NCI-H1930 (cell line): ENCODE data around the gene DNAJC18.
"Not testable (repeated sequence)": the region's sequence is repeated elsewhere in the genome, so short reads cannot be mapped to it uniquely, and the experiment has no call there.

Experiments used
- DNase-seq, 2 experiments: peaks; one replicate each; lab custom pipeline; 2025; lab: John Stamatoyannopoulos, UW

The DNAJC18 gene

DNA sequence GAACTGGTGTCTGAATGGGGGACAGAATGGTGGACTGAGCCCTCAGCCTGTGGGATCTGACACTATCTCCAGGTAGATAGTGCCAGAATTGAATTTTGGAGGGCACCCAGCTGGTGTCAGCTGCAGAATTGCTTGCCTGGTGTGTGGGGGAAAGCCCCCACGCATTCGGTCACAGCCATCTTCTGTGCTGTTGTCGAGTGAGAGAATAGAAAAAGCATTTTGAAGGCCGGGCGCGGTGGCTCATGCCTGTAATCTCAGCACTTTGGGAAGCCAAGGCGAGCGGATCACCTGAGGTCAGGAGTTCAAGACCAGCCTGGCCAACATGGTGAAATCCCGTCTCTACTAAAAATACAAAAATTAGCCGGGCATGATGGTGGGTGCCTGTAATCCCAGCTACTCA, 52.4 kb downstream of the DNAJC18 start:
- DNase-seq: not testable (repeated sequence)

- DNase-seq: no peak
Measured at GRCh38 chr5:139386050-139386438, 53.3 kb downstream of the DNAJC18 start.

DNA sequence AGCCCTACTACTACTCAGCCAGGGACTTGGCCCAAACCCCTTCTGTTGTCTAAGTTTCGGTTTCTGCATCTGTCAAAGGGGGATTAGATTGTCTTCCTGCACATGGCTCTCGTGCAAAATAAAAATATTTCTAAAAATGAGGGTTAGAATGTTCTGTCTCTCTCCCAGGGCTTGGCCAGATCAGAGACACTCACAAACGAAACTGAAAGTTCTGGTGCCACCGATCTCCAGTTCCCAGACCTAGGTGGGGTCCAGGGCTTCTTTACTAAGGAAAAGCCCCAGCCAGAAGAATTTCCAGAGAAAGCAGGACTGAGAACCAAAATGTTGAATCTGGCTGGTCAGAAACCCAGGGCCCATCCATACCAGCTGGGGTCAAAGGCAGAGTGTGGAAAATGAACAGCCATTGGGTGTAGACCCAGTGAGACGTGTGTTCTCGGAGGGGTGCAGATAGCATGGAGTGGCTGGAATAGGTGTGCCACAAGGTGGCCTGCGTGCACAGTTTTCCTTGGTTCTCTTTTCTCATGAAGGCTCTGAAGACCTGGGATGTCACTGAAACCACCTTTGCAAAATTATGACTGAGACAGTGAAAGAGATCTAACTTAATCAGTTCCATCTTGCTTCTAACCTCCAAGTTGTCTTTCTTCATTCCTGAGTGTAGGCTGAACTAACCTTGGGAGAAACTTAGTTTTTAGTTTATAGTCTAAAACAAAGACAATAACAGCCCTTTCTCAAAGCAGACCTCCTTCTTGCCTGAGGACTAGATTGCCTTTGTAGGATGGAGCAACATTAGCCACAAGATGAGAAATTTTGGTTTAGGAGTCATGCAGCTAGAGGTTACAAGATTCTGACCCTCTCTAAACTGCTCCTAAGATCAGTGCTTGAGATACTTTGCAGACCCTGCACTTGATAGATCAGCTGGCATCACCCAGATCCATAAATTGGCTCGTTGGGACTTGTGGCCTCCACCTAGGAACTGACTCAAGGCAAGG, 54.0 kb downstream of the DNAJC18 start:
- DNase-seq: no peak

- no peak for DNase-seq
Measured at GRCh38 chr5:139384591-139385051, 54.7 kb downstream of the DNAJC18 start.

DNA sequence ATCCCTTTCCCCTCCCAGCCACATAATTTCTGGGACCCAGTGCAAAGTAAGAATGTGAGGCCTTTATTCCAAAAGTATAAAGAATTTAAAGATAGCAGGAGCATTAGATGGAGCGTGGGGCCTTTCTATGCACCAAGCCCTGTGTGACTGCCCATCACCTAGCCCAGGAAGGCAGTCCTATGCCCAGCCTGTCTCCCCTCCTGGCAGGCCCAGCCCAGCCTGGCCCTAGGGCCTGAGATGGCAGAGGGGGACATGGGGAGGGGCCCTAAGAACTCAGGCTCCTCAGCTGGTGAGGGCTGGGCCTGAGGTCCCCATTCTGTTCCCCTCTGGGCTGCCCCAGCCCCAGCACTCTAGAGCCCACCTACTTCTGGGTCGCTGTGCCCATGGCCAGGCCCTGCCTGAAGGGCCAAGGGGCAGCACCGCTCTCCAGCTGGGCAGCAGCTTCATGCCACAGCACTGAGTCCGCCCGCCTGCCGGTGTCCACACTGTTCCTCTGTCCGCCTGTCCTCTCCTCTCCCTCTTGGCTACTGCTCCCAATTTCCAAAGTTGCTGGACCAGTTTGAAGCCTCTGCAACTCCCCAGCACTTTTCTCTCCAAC, 55.2 kb downstream of the DNAJC18 start:
- DNase-seq: no peak

GRCh38 chr5:139383275-139383992, 55.9 kb downstream of the DNAJC18 start, which contains the start of gene SLC23A1:
Gene SLC23A1 (minus strand): TSS chr5:139383297. CDS start chr5:139383253, 44 bp downstream.
- DNase-seq: no peak

DNA sequence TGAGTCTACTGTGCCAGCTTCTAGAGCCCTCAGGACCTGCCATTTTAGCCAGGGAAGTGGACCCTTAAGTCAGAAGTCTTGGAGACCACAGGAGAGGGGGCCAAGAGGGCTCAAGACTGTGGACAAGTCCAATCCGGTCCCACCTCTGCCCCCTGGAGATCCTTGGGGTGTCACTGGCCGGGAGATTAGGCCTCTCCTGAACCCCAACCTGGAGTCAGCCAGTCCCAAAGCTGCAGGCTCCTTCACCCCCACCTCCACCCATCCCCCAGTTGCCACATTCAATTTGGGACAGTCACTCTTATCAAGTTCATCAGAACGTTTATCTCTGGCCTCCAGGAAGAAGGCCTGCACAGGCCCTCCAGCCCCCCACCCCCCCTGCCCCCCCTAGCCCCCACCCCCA, 56.5 kb downstream of the DNAJC18 start:
- DNase-seq: no peak

DNA sequence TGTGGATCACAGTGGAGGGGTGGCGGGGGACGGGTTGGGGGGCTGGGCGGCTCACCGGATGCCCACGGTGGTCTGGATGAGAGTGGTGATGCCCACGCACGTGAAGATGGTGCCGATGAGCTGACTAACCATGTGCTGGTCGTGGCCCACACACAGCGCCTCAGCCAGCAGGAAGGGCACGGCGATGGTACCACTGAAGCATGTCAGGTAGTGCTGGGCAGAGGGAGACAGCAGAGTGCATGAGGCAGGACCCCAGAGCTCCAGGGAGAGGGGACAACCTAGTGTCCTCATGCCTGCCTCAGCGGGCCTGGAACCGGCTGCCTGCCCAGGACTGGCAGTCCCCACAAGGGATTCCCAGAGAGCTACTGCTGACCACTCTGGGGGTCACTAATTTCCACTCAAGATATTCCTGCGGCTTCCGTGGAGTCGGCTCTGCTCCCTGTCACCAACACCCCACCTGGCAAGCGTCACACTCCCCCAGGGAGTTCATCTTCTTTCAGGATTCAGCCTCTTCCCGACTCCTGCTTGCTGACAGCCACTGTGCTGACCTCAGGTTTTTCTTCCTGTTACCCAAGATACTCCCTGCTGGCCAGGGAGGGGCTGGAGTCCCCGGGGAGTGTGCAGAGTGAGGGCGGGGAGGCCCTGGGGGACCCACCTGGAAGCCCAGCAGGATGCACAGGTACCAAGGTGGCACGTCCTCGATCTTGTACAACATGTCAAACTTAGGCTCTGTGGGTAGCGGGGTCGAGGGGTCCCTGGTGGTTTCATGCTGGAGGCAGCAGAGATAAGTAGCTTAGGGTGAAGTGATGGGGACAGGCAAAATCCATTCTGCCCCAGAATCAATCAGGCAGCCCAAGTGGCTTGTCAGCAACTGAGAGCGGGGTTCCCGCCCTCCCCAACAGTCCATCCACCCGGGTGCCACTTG, 57.2 kb downstream of the DNAJC18 start:
- no peak for DNase-seq

DNA sequence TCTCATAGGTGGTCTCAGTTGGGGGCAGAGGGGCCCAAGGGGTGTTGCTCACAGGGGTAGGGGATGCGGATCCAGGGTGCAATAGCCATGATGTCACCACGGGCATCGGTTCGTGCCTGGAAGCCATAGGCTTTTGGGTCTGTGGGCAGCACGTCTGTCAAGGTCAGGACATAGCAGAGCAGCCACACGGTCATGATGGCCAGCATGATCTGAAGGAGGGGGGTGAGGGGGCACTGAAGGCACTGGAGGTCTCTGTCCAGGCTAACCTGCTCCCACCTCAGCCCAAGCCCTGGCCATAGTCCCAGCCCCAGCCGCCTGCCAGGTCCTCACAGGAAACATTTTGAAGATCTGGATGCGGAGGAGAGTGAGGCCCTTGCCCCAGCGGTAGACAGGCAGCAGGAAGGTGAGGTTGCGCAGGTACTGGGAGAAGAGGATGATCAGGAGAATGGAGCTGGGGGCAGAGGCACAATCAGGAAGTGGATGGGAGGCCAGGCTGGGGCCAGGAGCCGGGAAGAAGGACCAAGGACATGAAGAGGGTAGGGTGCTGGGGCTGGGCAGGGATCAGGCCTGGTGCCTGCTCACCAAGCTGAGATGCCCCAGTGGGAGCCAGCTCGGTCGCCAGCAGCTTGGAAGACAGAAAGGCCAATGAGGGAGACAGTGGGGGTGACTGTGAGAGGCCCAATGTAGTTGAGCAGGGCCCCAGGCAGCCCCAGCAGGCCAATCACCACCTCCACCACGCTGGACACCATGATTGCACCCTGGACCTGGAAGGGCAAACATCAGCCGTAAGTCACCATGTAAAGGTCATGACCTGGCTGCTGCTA, 59.5 kb downstream of the DNAJC18 start:
- DNase-seq: no peak

- DNase-seq: no peak
Measured at GRCh38 chr5:139378941-139379361, 60.4 kb downstream of the DNAJC18 start.

DNA sequence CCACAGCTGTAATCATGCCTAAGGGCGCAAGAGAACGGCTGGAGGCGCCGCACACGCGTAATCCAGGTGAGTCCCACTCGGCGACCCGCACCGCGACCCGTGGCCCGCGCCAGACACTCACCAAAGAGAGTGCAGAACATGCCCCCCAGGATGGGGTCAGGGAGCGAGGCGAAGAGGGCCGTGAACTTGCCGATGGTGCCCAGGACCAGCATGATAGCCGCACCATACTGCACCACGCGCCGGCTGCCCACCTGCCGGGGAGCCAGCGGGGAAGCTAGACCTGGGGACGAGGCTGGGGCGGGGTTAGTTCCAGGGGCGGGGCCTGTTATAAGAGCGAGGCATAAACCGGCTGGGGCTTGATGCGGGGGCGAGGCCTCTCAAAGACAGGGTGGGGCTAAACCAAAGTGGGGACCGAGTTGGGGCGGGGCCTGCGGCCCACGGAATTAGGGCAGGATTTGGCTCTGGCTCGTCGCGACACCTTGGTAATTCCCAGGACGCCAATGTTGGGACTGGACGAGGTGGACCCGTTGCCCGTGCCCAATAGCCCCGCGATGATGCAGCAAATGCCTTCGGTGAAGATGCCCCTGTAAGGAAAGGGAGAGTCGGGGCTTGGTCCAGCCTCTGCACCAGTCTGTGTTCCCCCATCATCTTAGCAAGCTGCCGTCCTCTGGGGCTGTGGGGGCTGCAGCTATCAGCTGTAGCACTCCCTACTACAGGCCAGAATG, 61.1 kb downstream of the DNAJC18 start:
- no peak for DNase-seq

- no peak for DNase-seq
Measured at GRCh38 chr5:139377226-139377625, 62.1 kb downstream of the DNAJC18 start.

- DNase-seq: no peak
Measured at GRCh38 chr5:139376364-139376763, 63.0 kb downstream of the DNAJC18 start.

GRCh38 chr5:139374909-139375308, 64.4 kb downstream of the DNAJC18 start:
- no peak for DNase-seq

- DNase-seq: no peak
Measured at GRCh38 chr5:139371482-139372435, 67.6 kb downstream of the DNAJC18 start.

DNA sequence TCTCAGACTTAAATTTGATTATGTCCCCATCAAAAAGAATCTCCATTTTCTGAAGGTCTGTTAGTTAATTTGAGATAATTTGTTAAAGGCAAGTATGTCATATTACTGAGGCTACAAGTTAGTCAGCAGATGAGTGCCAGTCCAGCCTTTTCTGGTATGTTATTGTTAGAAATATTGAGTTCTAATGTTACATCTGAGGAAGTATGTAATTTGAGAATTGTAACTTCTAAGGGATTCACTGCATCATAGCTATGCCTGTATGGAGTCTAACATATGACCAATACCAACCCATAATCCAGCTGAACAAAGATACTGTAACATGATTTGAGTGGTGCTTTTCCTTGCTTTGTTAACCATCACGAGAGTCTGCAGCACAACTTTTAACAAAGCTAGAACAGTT, 70.1 kb downstream of the DNAJC18 start:
- no peak for DNase-seq

GRCh38 chr5:139368613-139369012, 70.7 kb downstream of the DNAJC18 start:
- DNase-seq: no peak

DNA sequence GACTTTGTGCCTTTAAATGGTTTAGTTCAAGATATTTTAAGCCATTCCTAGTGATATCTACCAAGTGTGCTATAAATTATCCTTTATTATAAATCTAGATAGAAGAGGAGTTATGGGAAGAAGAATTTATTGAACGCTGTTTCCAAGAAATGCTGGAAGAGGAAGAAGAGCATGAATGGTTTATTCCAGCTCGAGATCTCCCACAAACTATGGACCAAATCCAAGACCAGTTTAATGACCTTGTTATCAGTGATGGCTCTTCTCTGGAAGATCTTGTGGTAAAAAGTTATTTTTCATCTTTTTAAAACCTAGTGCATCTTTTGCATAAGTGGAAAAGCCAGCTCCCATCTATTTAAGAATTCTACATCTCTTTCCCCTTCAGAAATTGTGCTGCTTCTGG, 74.9 kb downstream of the DNAJC18 start:
- DNase-seq: no peak

DNA sequence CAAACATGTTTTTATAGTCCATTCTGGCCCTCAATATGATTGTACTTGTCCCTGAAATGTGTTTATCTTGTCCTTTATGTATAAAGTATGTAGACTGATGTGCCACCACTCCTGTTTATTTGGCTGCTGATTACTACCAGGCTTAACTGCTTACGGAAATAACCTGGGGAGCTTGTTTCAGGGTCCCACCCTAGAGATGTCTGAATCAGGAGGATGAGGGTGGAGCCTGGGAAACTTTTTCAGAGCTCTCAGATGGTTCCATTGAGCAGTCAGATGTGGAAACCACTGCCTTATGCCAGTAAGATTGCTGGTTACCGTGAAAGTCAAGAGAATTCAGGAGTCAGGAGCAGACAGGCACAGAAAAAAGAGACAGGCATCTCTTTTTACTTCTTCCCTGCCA, 75.4 kb downstream of the DNAJC18 start:
- no peak for DNase-seq
